Fibroblast of lung (primary cell): ENCODE data around the gene PPP2R5C. TPM values are rescaled to one million over a fixed set of nuclear protein-coding genes. Genes with fewer than 3 reads are reported as not detected.

ENCODE experiments used
- DNase-seq, 2 donors: peaks; one replicate each; pipeline versions ENCODE4 v3.0.0 to v3.0.0-alpha.2; 2010; ENCODE audit warnings: low read depth in 2 of 2
- H2AFZ ChIP-seq: 2 replicates; pipeline ENCODE4 v1.5.1; 2012; ENCODE audit warnings: low read length, control low read depth, inconsistent platforms
- H3K27ac ChIP-seq: 2 replicates; pipeline ENCODE4 v1.5.1; 2011; ENCODE audit warnings: low read length, control low read depth; ENCODE audit not compliant: insufficient read depth
- H3K27me3 ChIP-seq: 2 replicates; pipeline ENCODE4 v1.5.1; 2011; ENCODE audit warnings: mild to moderate bottlenecking, low read length; ENCODE audit not compliant: control insufficient read depth, insufficient read depth
- H3K36me3 ChIP-seq: 2 replicates; pipeline ENCODE4 v1.5.1; 2011; ENCODE audit warnings: low read length; ENCODE audit not compliant: control insufficient read depth, insufficient read depth
- H3K4me1 ChIP-seq: 2 replicates; pipeline ENCODE4 v1.5.1; 2011; ENCODE audit warnings: low read length; ENCODE audit not compliant: control insufficient read depth, insufficient read depth; ENCODE audit errors: extremely low read depth
- H3K4me2 ChIP-seq: 2 replicates; pipeline ENCODE4 v1.5.1; 2011; ENCODE audit warnings: low read length, control low read depth; ENCODE audit not compliant: insufficient read depth; ENCODE audit errors: extremely low read depth
- H3K4me3 ChIP-seq, 4 experiments: fragments of 200-600 bp in 1 of 4; sonication (generic) in 1 of 4; replicated peaks in 1 of 4; 2 replicates each; pipeline ENCODE4 v1.5.1; 2011 to 2016; ENCODE audit warnings: low read length in 4 of 4, low read depth in 3 of 4, mild to moderate bottlenecking in 3 of 4, control low read depth in 2 of 4, inconsistent platforms in 1 of 4, mixed read lengths in 1 of 4; ENCODE audit not compliant: insufficient read depth in 1 of 4; ENCODE audit errors: control extremely low read depth in 1 of 4
- H3K79me2 ChIP-seq: 2 replicates; pipeline ENCODE4 v1.5.1; 2012; ENCODE audit warnings: mild to moderate bottlenecking, low read length, inconsistent platforms; ENCODE audit not compliant: control insufficient read depth, insufficient read depth
- H3K9ac ChIP-seq: 2 replicates; pipeline ENCODE4 v1.5.1; 2011; ENCODE audit warnings: mild to moderate bottlenecking, low read length, control low read depth; ENCODE audit not compliant: insufficient read depth
- H3K9me3 ChIP-seq: 2 replicates; pipeline ENCODE4 v1.5.1; 2012; ENCODE audit warnings: low read depth, low read length; ENCODE audit not compliant: control insufficient read depth, insufficient read depth
- H4K20me1 ChIP-seq: 2 replicates; pipeline ENCODE4 v1.5.1; 2011; ENCODE audit warnings: low read length; ENCODE audit not compliant: control insufficient read depth, insufficient read depth; ENCODE audit errors: extremely low read depth
- CTCF ChIP-seq, 2 donors: IDR thresholded peaks in 1 of 2; conservative IDR thresholded peaks in 1 of 2; 1 replicate in 1 of 2; 2 replicates in 1 of 2; pipeline ENCODE4 v1.5.1; 2011 to 2012; ENCODE audit warnings: low read length in 2 of 2, control low read depth in 1 of 2, inconsistent platforms in 1 of 2, low read depth in 1 of 2, mild to moderate bottlenecking in 1 of 2
- EZH2 ChIP-seq: IDR thresholded peaks from 2 replicates; pipeline ENCODE4 v1.5.1; 2012; ENCODE audit warnings: low read length, control low read depth, mild to moderate bottlenecking; ENCODE audit errors: missing control alignments
- polyA plus RNA-seq, 2 donors: library from polyadenylated mRNA; depleted of rRNA in 1 of 2; stranded (reverse) in 1 of 2; unstranded in 1 of 2; fragments of >200 nt; gene quantifications; 2 replicates each; pipeline ENCODE4 v1.2.1, GENCODE V29; 2011 to 2012; ENCODE audit warnings: missing spikeins in 1 of 2
- total RNA-seq: library from RNA; depleted of rRNA; stranded (reverse); fragments of >200 nt; gene quantifications from 2 replicates; pipeline ENCODE4 v1.2.1, GENCODE V29; 2014

The PPP2R5C gene
- total and polyA plus RNA-seq, 2 donors (not counting 1 experiment from before 2014, with no cell fraction given): 86.0 to 116 TPM

DNA sequence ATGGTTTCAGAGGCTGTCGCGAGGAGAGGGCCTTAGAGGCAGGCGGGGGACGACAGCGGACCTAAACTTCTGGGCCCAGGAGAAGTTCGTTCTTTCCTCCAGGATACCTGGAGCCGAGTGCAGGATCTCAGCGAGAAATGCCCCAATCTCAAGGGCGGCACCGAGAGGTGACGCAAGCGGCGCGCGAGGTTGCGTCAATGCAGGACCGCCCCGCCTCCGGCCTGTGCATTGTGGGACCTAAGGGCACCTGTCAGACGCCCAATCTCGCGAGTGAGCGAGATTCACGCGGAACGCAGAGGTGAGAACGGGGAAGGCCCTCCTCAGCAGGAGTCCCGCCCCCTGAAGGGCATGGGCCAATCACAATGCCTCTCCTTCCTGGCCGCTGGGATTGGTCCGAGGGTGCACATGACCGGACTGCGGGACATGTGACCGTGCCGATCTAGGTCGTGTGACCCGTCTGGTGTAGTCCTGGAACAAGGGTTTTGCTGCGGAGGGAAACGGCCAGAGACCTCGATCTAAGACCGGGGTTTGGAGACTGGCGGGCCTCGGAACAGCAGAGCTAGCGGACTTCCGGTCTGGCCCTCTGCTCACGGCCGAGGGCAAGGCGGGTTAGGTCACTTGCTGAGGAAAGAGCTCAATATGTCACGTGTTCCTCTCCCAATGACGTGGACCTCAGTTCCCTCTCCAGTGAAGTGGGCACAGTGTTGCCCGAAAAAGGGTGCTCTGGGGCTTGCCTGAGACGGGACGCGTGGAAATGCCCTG, 186.6 kb downstream of the PPP2R5C start:
- H3K4me1 ChIP-seq: peaks cover 9% of the 10 kb centered on the region
- DNase-seq: peak; percentile 100
- H3K79me2 ChIP-seq: peaks cover 11% of the 10 kb centered on the region
- H3K36me3 ChIP-seq: no peaks in the 10 kb centered on the region
- H3K4me2 ChIP-seq: peak overlapping the region; percentile 100
- H2AFZ ChIP-seq: peak overlapping the region; percentile 94
- no peaks in the 10 kb centered on the region for H4K20me1 ChIP-seq
- H3K4me3 ChIP-seq: peak overlapping the region; percentile 95 to 96 (median 95)
- H3K9ac ChIP-seq: peak overlapping the region; percentile 98
- TF ChIP-seq EZH2 (no peak), CTCF (conservative IDR thresholded peaks at IDR 0.05 in 1 of 2, IDR thresholded peaks at IDR 0.05 in 1 of 2; ENCODE audit: low read depth in 1 of 2, low read length in 2 of 2) (no peak)
- peaks cover 8% of the 10 kb centered on the region for H3K27me3 ChIP-seq
- H3K27ac ChIP-seq: peak overlapping the region; percentile 99
- H3K9me3 ChIP-seq: no peaks in the 10 kb centered on the region

GRCh38 chr14:101948666-101949216, 187.2 kb downstream of the PPP2R5C start:
- Histone ChIP-seq H3K9me3 (no peaks in the 10 kb centered on the region), H3K27me3 (peaks cover 8% of the 10 kb centered on the region), H3K9ac (peak overlapping the region; percentile 98), H3K27ac (peak overlapping the region; percentile 99), H3K4me2 (peak overlapping the region; percentile 100), H3K4me3 (peak overlapping the region; percentile 95 to 96 (median 95)), H3K36me3 (no peaks in the 10 kb centered on the region), H3K4me1 (peaks cover 9% of the 10 kb centered on the region), H4K20me1 (no peaks in the 10 kb centered on the region), H3K79me2 (peaks cover 11% of the 10 kb centered on the region), H2AFZ (peak overlapping the region; percentile 94)
- TF ChIP-seq CTCF (conservative IDR thresholded peaks at IDR 0.05 in 1 of 2, IDR thresholded peaks at IDR 0.05 in 1 of 2; ENCODE audit: low read depth in 1 of 2, low read length in 2 of 2): no peak
- no peak for TF ChIP-seq EZH2
- DNase-seq: no peak

DNA sequence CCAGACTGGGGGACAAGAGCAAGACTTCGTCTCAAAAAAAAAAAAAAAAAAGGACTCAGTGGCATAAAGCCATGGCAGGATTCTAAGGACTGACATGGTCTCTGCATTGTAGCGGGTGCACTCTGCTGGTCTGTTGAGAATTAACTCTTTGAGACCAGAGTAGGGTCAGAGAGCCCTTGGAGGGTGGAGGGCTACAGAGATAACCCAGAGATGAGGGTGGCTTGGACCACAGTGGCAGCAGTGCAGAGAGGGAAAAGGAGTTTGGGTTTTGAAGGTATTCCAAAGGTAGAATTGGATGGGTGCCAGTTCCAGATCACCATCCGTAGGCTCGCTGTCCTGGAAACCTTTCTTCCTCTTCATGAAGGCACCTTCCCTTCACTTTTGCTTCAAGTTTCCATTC, 188.6 kb downstream of the PPP2R5C start:
- no peak for TF ChIP-seq EZH2
- TF ChIP-seq CTCF (conservative IDR thresholded peaks at IDR 0.05 in 1 of 2, IDR thresholded peaks at IDR 0.05 in 1 of 2; ENCODE audit: low read depth in 1 of 2, low read length in 2 of 2): peak in 1 of 2 donors; percentile 8
- H2AFZ ChIP-seq: no peak overlapping the region
- H3K9ac ChIP-seq: no peak overlapping the region
- H3K27ac ChIP-seq: no peak overlapping the region
- DNase-seq: no peak
- no peak overlapping the region for H3K4me3 ChIP-seq
- no peaks in the 10 kb centered on the region for H4K20me1 ChIP-seq
- peaks cover 8% of the 10 kb centered on the region for H3K27me3 ChIP-seq
- H3K4me1 ChIP-seq: peaks cover 9% of the 10 kb centered on the region
- no peaks in the 10 kb centered on the region for H3K9me3 ChIP-seq
- H3K4me2 ChIP-seq: no peak overlapping the region
- peaks cover 11% of the 10 kb centered on the region for H3K79me2 ChIP-seq
- no peaks in the 10 kb centered on the region for H3K36me3 ChIP-seq
